ENCODE measurements around the gene ARHGEF19.

- TF ChIP-seq CTCF (conservative IDR thresholded peaks at IDR 0.05) (no peak), EZH2 (IDR thresholded peaks at IDR 0.05; ENCODE audit: low read depth) (no peak)
Observed at GRCh38 chr1:16189003-16189402, 23.4 kb downstream of the ARHGEF19 start.
